Measurements from ENCODE around the gene FOXO6.

Gene FOXO6

GRCh38 chr1:41423511-41424191 is 62.4 kb downstream of the FOXO6 start:
- no peak for DNase-seq (ENCODE audit: low read depth in 1 of 2, low spot score in 1 of 2)

GRCh38 chr1:41424581-41425118 is 63.4 kb downstream of the FOXO6 start:
- DNase-seq (ENCODE audit: low read depth in 1 of 2, low spot score in 1 of 2) = no peak

- DNase-seq (ENCODE audit: low read depth in 1 of 2, low spot score in 1 of 2) = no peak
Observed at GRCh38 chr1:41425369-41425768, 64.1 kb downstream of the FOXO6 start.

GRCh38 chr1:41426201-41426890 is 65.1 kb downstream of the FOXO6 start:
- no peak for DNase-seq (ENCODE audit: low read depth in 1 of 2, low spot score in 1 of 2)

- no peak for DNase-seq (ENCODE audit: low read depth in 1 of 2, low spot score in 1 of 2)
Observed at GRCh38 chr1:41427122-41427913, 66.1 kb downstream of the FOXO6 start.

GRCh38 chr1:41427916-41428737 is 66.9 kb downstream of the FOXO6 start:
- no peak for DNase-seq (ENCODE audit: low read depth in 1 of 2, low spot score in 1 of 2)

- no peak for DNase-seq (ENCODE audit: low read depth in 1 of 2, low spot score in 1 of 2)
Observed at GRCh38 chr1:41428738-41429640, 67.8 kb downstream of the FOXO6 start.

- no peak for DNase-seq (ENCODE audit: low read depth in 1 of 2, low spot score in 1 of 2)
Observed at GRCh38 chr1:41429641-41430035, 68.4 kb downstream of the FOXO6 start.

- no peak for DNase-seq (ENCODE audit: low read depth in 1 of 2, low spot score in 1 of 2)
Observed at GRCh38 chr1:41430069-41430468, 68.8 kb downstream of the FOXO6 start.

- DNase-seq (ENCODE audit: low read depth in 1 of 2, low spot score in 1 of 2) = no peak
Observed at GRCh38 chr1:41430582-41430981, 69.3 kb downstream of the FOXO6 start.

GRCh38 chr1:41431490-41432350 is 70.5 kb downstream of the FOXO6 start:
- DNase-seq (ENCODE audit: low read depth in 1 of 2, low spot score in 1 of 2) = no peak
